H1 (cell line): ENCODE measurements around the gene MIP. TPM values are rescaled to one million over a fixed set of nuclear protein-coding genes. Genes with fewer than 3 reads are reported as not detected.

Source experiments
- ASH2L ChIP-seq: fragments of 200-600, 300-600 bp; sonication (generic); IDR thresholded peaks from one replicate; pipeline ENCODE4 v1.7.1; 2017; ENCODE audit warnings: low read length
- BRCA1 ChIP-seq: IDR thresholded peaks from 2 replicates; pipeline ENCODE4 v1.6.1; 2012; ENCODE audit warnings: low read depth, low read length, improper control_type of control experiment
- CBX5 ChIP-seq: fragments of 300-800, 300-1000 bp; sonication (generic); IDR thresholded peaks from 2 replicates; pipeline ENCODE4 v1.7.1; 2016; ENCODE audit warnings: antibody characterized with exemption, low read length, low read depth
- CBX8 ChIP-seq: fragments of 300-800, 300-1000 bp; sonication (generic); IDR thresholded peaks from 2 replicates; pipeline ENCODE4 v1.7.1; 2016; ENCODE audit warnings: low read depth, low read length, borderline replicate concordance
- EZH2 ChIP-seq: fragments of 200-600 bp; sonication (generic); IDR thresholded peaks from 2 replicates; pipeline ENCODE4 v1.7.1; 2012; ENCODE audit warnings: low read depth, mild to moderate bottlenecking, moderate library complexity, low read length, inconsistent platforms; ENCODE audit not compliant: severe bottlenecking
- FOSL1 ChIP-seq: IDR thresholded peaks from 2 replicates; pipeline ENCODE4 v1.6.1; 2011; ENCODE audit warnings: mild to moderate bottlenecking, low read depth, low read length, moderate library complexity; ENCODE audit not compliant: insufficient read depth
- GABPA ChIP-seq: IDR thresholded peaks from 2 replicates; pipeline ENCODE4 v1.6.1; 2011; ENCODE audit warnings: mild to moderate bottlenecking, low read length, moderate library complexity, borderline replicate concordance; ENCODE audit not compliant: insufficient read depth
- GTF2F1 ChIP-seq: IDR thresholded peaks from 2 replicates; pipeline ENCODE4 v1.6.1; 2012; ENCODE audit warnings: low read depth, low read length, improper control_type of control experiment, borderline replicate concordance
- HDAC2 ChIP-seq, 2 experiments: fragments of 300-600 bp in 1 of 2; sonication (generic) in 1 of 2; IDR thresholded peaks; 2 replicates each; pipeline ENCODE4 v1.6.1; 2011 to 2012; ENCODE audit warnings: low read depth in 2 of 2, low read length in 2 of 2, mild to moderate bottlenecking in 2 of 2, moderate library complexity in 2 of 2, borderline replicate concordance in 1 of 2, inconsistent platforms in 1 of 2
- JUN ChIP-seq: IDR thresholded peaks from 2 replicates; pipeline ENCODE4 v1.6.1; 2011; ENCODE audit warnings: low read depth, mild to moderate bottlenecking, improper control_type of control experiment, low read length
- MAFK ChIP-seq: IDR thresholded peaks from 2 replicates; pipeline ENCODE4 v1.6.1; 2012; ENCODE audit warnings: low read depth, mild to moderate bottlenecking, improper control_type of control experiment, low read length
- NRF1 ChIP-seq: IDR thresholded peaks from 2 replicates; pipeline ENCODE4 v1.6.1; 2011; ENCODE audit warnings: mild to moderate bottlenecking, low read depth, low read length, improper control_type of control experiment
- PHF8 ChIP-seq: fragments of 200-600 bp; sonication (generic); conservative IDR thresholded peaks from 2 replicates; pipeline ENCODE4 v1.7.1; 2012; ENCODE audit warnings: low read depth, mild to moderate bottlenecking, inconsistent platforms, low read length, moderate library complexity
- POLR2A ChIP-seq, 2 experiments: IDR thresholded peaks; 1 replicate in 1 of 2; 2 replicates in 1 of 2; pipeline ENCODE4 v1.6.1; 2011; ENCODE audit warnings: low read depth in 2 of 2, low read length in 2 of 2, mild to moderate bottlenecking in 2 of 2; ENCODE audit errors: control extremely low read depth in 1 of 2
- RAD21 ChIP-seq, 2 experiments: IDR thresholded peaks in 1 of 2; conservative IDR thresholded peaks in 1 of 2; 2 replicates each; pipeline ENCODE4 v1.6.1; 2011; ENCODE audit warnings: low read depth in 2 of 2, low read length in 2 of 2, improper control_type of control experiment in 1 of 2, inconsistent platforms in 1 of 2, mild to moderate bottlenecking in 1 of 2, moderate library complexity in 1 of 2
- RXRA ChIP-seq: IDR thresholded peaks from 2 replicates; pipeline ENCODE4 v1.6.1; 2011; ENCODE audit warnings: low read depth, mild to moderate bottlenecking, low read length, moderate library complexity; ENCODE audit not compliant: insufficient read depth
- SIX5 ChIP-seq: IDR thresholded peaks from 2 replicates; pipeline ENCODE4 v1.6.1; 2011; ENCODE audit warnings: mild to moderate bottlenecking, low read depth, low read length
- SP2 ChIP-seq: IDR thresholded peaks from 2 replicates; pipeline ENCODE4 v1.6.1; 2012; ENCODE audit warnings: mild to moderate bottlenecking, low read length, inconsistent platforms
- SP4 ChIP-seq: IDR thresholded peaks from 2 replicates; pipeline ENCODE4 v1.6.1; 2012; ENCODE audit warnings: low read length, inconsistent platforms
- SRF ChIP-seq: IDR thresholded peaks from 2 replicates; pipeline ENCODE4 v1.6.1; 2011; ENCODE audit warnings: mild to moderate bottlenecking, low read depth, low read length, moderate library complexity
- TAF7 ChIP-seq: optimal IDR thresholded peaks from 2 replicates; pipeline ENCODE3; 2011; ENCODE audit warnings: low read depth, mild to moderate bottlenecking, inconsistent platforms, low read length, moderate library complexity, borderline replicate concordance
- TEAD4 ChIP-seq: IDR thresholded peaks from 2 replicates; pipeline ENCODE4 v1.6.1; 2012; ENCODE audit warnings: low read depth, low read length, inconsistent platforms, mixed read lengths
- polyA plus RNA-seq, 7 experiments: library from polyadenylated mRNA; depleted of rRNA in 3 of 7; stranded (reverse) in 5 of 7; unstranded in 2 of 7; fragments of >200 nt in 5 of 7; fragments of 200-250 nt in 2 of 7; gene quantifications; 1 replicate in 5 of 7; 2 replicates in 1 of 7; 4 replicates in 1 of 7; pipeline versions ENCODE4 v1.2.1 to v1.2.3, GENCODE V29; 2011 to 2013; ENCODE audit warnings: missing spikeins in 2 of 7, mixed read lengths in 2 of 7
- total RNA-seq: library from RNA; stranded (reverse); fragmentation: NEBNext Ultra II Directional; extraction: Animal tissue kit (Norgen Biotek cat#: 25700); gene quantifications from 2 replicates; pipeline ENCODE4 v1.2.1, GENCODE V29; 2021
- TF ChIP-seq, protein P1 (sequence below), 3 experiments: IDR thresholded peaks; 1 replicate in 2 of 3; 2 replicates in 1 of 3; pipeline versions ENCODE4 v1.5.1 to v1.6.1; 2011; ENCODE audit warnings: low read length in 3 of 3, mild to moderate bottlenecking in 3 of 3, inconsistent platforms in 2 of 3, low read depth in 1 of 3, moderate library complexity in 1 of 3; ENCODE audit not compliant: insufficient read depth in 1 of 3; ENCODE audit errors: control extremely low read depth in 1 of 3

MIP gene
- total and polyA plus RNA-seq, 2 of the 8 experiments (the other 6 are each of a cell fraction or from before 2014, with no cell fraction given) = 0.05 TPM; not detected in 1

DNA sequence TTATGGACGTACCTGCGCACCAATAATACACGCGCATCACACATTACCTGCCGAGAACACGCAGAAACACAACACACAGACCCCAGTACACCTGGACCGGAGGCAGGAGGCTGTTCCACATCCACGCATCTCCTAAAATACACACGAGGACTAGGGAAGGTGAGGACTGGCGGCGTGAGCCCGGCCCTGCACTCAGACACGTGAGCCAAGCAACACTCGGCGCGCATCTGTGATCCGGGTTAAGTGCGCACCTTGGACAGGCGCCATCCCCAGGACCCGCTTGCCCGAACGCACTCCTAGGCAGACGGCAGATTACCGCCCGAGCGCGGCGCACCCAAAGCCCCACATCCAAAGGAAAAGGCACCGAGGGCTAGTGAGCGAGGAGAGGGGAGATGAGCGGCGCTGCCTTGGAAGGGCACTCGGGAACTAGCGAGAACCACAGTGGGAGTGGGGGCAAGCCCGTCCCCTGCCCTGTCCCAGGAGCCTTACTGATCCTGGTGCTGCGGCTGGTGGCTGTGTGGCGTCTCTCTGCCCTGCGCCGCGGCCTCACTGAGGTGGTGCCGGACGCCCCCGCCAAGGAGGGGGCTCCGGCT, 33.1 kb upstream of the MIP start (continued):
- TF ChIP-seq BRCA1 (no peak), SRF (no peak), SIX5 (no peak), SP2 (no peak), GTF2F1 (no peak), TAF7 (no peak), RAD21 (IDR thresholded peaks at IDR 0.05 in 1 of 2, conservative IDR thresholded peaks at IDR 0.05 in 1 of 2; ENCODE audit: low read depth in 2 of 2, low read length in 2 of 2) (no peak), EZH2 (no peak), CBX5 (no peak), NRF1 (no peak), FOSL1 (no peak), JUN (no peak), SP4 (no peak), GABPA (no peak), HDAC2 (IDR thresholded peaks at IDR 0.05; ENCODE audit: borderline replicate concordance in 1 of 2, low read depth in 2 of 2, low read length in 2 of 2) (no peak), MAFK (no peak), TEAD4 (no peak), POLR2A (IDR thresholded peaks at IDR 0.05; ENCODE audit: control extremely low read depth in 1 of 2, low read depth in 2 of 2, low read length in 2 of 2) (no peak; a peak in 1 of 3 replicates), CBX8 (no peak), ASH2L (peak; percentile 73), RXRA (no peak), PHF8 (peak; percentile 45; the same call in 1 of the 2 replicates)
- TF ChIP-seq, protein P1, sequence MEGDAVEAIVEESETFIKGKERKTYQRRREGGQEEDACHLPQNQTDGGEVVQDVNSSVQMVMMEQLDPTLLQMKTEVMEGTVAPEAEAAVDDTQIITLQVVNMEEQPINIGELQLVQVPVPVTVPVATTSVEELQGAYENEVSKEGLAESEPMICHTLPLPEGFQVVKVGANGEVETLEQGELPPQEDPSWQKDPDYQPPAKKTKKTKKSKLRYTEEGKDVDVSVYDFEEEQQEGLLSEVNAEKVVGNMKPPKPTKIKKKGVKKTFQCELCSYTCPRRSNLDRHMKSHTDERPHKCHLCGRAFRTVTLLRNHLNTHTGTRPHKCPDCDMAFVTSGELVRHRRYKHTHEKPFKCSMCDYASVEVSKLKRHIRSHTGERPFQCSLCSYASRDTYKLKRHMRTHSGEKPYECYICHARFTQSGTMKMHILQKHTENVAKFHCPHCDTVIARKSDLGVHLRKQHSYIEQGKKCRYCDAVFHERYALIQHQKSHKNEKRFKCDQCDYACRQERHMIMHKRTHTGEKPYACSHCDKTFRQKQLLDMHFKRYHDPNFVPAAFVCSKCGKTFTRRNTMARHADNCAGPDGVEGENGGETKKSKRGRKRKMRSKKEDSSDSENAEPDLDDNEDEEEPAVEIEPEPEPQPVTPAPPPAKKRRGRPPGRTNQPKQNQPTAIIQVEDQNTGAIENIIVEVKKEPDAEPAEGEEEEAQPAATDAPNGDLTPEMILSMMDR (IDR thresholded peaks at IDR 0.05; ENCODE audit: control extremely low read depth in 1 of 3, insufficient read depth in 1 of 3, low read depth in 1 of 3, low read length in 3 of 3) = no peak
